ENCODE data around the gene TET2.

DNA sequence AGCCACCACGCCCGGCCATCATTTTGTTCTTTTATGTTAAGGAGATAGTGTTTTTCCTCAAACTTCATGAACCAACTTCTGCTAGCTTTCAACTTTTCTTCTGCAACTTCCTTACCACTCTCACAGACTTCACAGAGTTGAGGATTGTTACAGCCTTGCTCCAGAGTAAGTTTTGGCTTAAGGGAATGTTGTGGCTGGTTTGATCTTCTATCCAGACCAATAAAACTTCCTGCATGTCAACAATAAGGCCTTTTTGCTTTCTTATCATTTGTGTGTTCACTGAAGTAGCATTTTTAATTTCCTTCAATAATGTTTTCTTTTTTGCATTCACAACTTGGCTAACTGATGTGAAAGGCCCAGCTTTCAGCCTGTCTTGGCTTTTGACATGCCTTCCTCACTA, 12.7 kb upstream of the TET2 start:
- TF ChIP-seq CHD1 (IDR thresholded peaks at IDR 0.05; ENCODE audit: low read depth, low read length) (no peak), POLR2A (IDR thresholded peaks at IDR 0.05; ENCODE audit: low read depth, low read length) (no peak), BHLHE40 (IDR thresholded peaks at IDR 0.05; ENCODE audit: low read depth, low read length) (no peak), RAD21 (IDR thresholded peaks at IDR 0.05; ENCODE audit: low read length) (no peak), RCOR1 (IDR thresholded peaks at IDR 0.05; ENCODE audit: insufficient replicate concordance, low read length) (no peak)
- TF ChIP-seq, protein P1, sequence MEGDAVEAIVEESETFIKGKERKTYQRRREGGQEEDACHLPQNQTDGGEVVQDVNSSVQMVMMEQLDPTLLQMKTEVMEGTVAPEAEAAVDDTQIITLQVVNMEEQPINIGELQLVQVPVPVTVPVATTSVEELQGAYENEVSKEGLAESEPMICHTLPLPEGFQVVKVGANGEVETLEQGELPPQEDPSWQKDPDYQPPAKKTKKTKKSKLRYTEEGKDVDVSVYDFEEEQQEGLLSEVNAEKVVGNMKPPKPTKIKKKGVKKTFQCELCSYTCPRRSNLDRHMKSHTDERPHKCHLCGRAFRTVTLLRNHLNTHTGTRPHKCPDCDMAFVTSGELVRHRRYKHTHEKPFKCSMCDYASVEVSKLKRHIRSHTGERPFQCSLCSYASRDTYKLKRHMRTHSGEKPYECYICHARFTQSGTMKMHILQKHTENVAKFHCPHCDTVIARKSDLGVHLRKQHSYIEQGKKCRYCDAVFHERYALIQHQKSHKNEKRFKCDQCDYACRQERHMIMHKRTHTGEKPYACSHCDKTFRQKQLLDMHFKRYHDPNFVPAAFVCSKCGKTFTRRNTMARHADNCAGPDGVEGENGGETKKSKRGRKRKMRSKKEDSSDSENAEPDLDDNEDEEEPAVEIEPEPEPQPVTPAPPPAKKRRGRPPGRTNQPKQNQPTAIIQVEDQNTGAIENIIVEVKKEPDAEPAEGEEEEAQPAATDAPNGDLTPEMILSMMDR (conservative IDR thresholded peaks at IDR 0.05; ENCODE audit: low read depth, low read length) = no peak
- TF ChIP-seq, protein P2, sequence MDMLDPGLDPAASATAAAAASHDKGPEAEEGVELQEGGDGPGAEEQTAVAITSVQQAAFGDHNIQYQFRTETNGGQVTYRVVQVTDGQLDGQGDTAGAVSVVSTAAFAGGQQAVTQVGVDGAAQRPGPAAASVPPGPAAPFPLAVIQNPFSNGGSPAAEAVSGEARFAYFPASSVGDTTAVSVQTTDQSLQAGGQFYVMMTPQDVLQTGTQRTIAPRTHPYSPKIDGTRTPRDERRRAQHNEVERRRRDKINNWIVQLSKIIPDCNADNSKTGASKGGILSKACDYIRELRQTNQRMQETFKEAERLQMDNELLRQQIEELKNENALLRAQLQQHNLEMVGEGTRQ (IDR thresholded peaks at IDR 0.05; ENCODE audit: low read depth, low read length) = no peak
